ENCODE measurements around the gene CTSW. TPM values are rescaled to one million over a fixed set of nuclear protein-coding genes. Genes with fewer than 3 reads are reported as not detected.

Gene CTSW
- total and polyA plus RNA-seq, 2 donors (not counting 1 experiment from before 2014, with no cell fraction given) = 0.84 to 4.6 TPM

- Mint-ChIP-seq H3K27ac (no peak overlapping the region), H3K27me3 (peaks cover 5% of the 10 kb centered on the region), H3K9me3 (ENCODE audit: insufficient read depth) (no peaks in the 10 kb centered on the region), H3K4me3 (peak overlapping the region; percentile 49), H3K4me1 (peaks cover 29% of the 10 kb centered on the region)
- no peaks in the 10 kb centered on the region for H3K27me3 ChIP-seq (replicated peaks in 1 of 4; ENCODE audit: control extremely low read depth in 1 of 4, control insufficient read depth in 3 of 4, insufficient read depth in 4 of 4, low read length in 3 of 4)
- H3K4me2 ChIP-seq (replicated peaks; ENCODE audit: low read depth, low read length, poor library complexity, severe bottlenecking) = peak overlapping the region; percentile 91
- H2AFZ ChIP-seq (ENCODE audit: insufficient read depth, low read depth, low read length, poor library complexity, severe bottlenecking) = no peak overlapping the region
- no peak overlapping the region for H3K27ac ChIP-seq (ENCODE audit: low read length in 2 of 2)
- no peak for DNase-seq
- H3K79me2 ChIP-seq (ENCODE audit: control insufficient read depth, insufficient read depth, low read length) = no peaks in the 10 kb centered on the region
- no peak for TF ChIP-seq EZH2 (IDR thresholded peaks at IDR 0.05; ENCODE audit: borderline replicate concordance, insufficient read depth, low read depth, low read length, poor library complexity, severe bottlenecking)
- H3K4me1 ChIP-seq (ENCODE audit: control insufficient read depth in 2 of 2, insufficient read depth in 2 of 2, low read length in 2 of 2) = peaks cover 10 to 29% of the 10 kb centered on the region in 2 donors
- CTCF ChIA-PET = interaction anchor here (6.7 to 7.0 kb wide), 2 partner anchors 12 to 16 kb away, joined by 65 to 71 read pairs; partner anchors contain the start of genes CCDC85B, CFL1, FIBP and MUS81
- 88% methylated on average over 26 of the region's 26 CpGs for WGBS (ENCODE audit: insufficient coverage)
- no peak for ATAC-seq (ENCODE audit: low read depth)
- POLR2A ChIA-PET = interaction anchor here (2.3 to 3.6 kb wide), 2 partner anchors 11 to 16 kb away, joined by 20 to 24 read pairs; partner anchors contain the start of genes FIBP and MUS81
- intact Hi-C loops (cut with micrococcal nuclease) = loop anchor here (2.0 to 5.0 kb wide), 3 partner anchors 13 to 180 kb away; partner anchors contain the start of genes CFL1, FIBP and SF3B2
- H3K9me3 ChIP-seq (ENCODE audit: control extremely low read depth in 1 of 3, control insufficient read depth in 2 of 3, insufficient read depth in 1 of 3, low read length in 2 of 3) = no peaks in the 10 kb centered on the region
- no peaks in the 10 kb centered on the region for H4K20me1 ChIP-seq (ENCODE audit: control insufficient read depth, insufficient read depth, low read length, poor library complexity, severe bottlenecking)
- peaks cover 0 to 2% of the 10 kb centered on the region in 2 experiments for H3K36me3 ChIP-seq (replicated peaks in 1 of 2; ENCODE audit: control extremely low read depth in 1 of 2, control insufficient read depth in 1 of 2, extremely low read depth in 1 of 2, insufficient read depth in 2 of 2, low read length in 1 of 2)
- H3K4me3 ChIP-seq (ENCODE audit: control extremely low read depth in 1 of 5, extremely low read depth in 1 of 5, insufficient read depth in 1 of 5, low read depth in 2 of 5, low read length in 4 of 5) = no peak overlapping the region
- no peak overlapping the region for H3K9ac ChIP-seq (ENCODE audit: low read length)
Measured at GRCh38 chr11:65871811-65872548, 7.7 kb upstream of the CTSW start.

GRCh38 chr11:65872586-65873317 lies 6.9 kb upstream of the CTSW start, which contains the start of gene EFEMP2:
Gene EFEMP2 (minus strand): TSS chr11:65872800. CDS start chr11:65872354, 446 bp downstream.
- H2AFZ ChIP-seq (ENCODE audit: insufficient read depth, low read depth, low read length, poor library complexity, severe bottlenecking) = peak within 1 kb of the TSS; percentile 85

More at GRCh38 chr11:65872586-65873317, 6.9 kb upstream of the CTSW start, which contains the start of gene EFEMP2:
- DNase-seq (no peak), ATAC-seq (ENCODE audit: low read depth) (no peak)
- Mint-ChIP-seq H3K9me3 (ENCODE audit: insufficient read depth) (no peaks in the 10 kb centered on the region), H3K4me1 (peaks cover 26% of the 10 kb centered on the region), H3K27me3 (peaks cover 5% of the 10 kb centered on the region), H3K27ac (peak within 1 kb of the TSS; percentile 91), H3K4me3 (peak within 1 kb of the TSS; percentile 92)
- no peak for TF ChIP-seq EZH2 (IDR thresholded peaks at IDR 0.05; ENCODE audit: borderline replicate concordance, insufficient read depth, low read depth, low read length, poor library complexity, severe bottlenecking)
- TF ChIP-seq CTCF (IDR thresholded peaks at IDR 0.05) = no peak
- Histone ChIP-seq H3K36me3 (replicated peaks in 1 of 2; ENCODE audit: control extremely low read depth in 1 of 2, control insufficient read depth in 1 of 2, extremely low read depth in 1 of 2, insufficient read depth in 2 of 2, low read length in 1 of 2) (no peaks in the 10 kb centered on the region), H3K79me2 (ENCODE audit: control insufficient read depth, insufficient read depth, low read length) (no peaks in the 10 kb centered on the region), H3K27me3 (replicated peaks in 1 of 4; ENCODE audit: control extremely low read depth in 1 of 4, control insufficient read depth in 3 of 4, insufficient read depth in 4 of 4, low read length in 3 of 4) (no peaks in the 10 kb centered on the region), H3K4me3 (ENCODE audit: control extremely low read depth in 1 of 5, extremely low read depth in 1 of 5, insufficient read depth in 1 of 5, low read depth in 2 of 5, low read length in 4 of 5) (peak within 1 kb of the TSS; percentile 52 to 79 (median 63)), H3K4me1 (ENCODE audit: control insufficient read depth in 2 of 2, insufficient read depth in 2 of 2, low read length in 2 of 2) (peaks cover 10 to 29% of the 10 kb centered on the region in 2 donors), H3K9ac (ENCODE audit: low read length) (peak within 1 kb of the TSS; percentile 70), H3K9me3 (ENCODE audit: control extremely low read depth in 1 of 3, control insufficient read depth in 2 of 3, insufficient read depth in 1 of 3, low read length in 2 of 3) (no peaks in the 10 kb centered on the region), H3K4me2 (replicated peaks; ENCODE audit: low read depth, low read length, poor library complexity, severe bottlenecking) (peak within 1 kb of the TSS; percentile 91), H3K27ac (ENCODE audit: low read length in 2 of 2) (peak within 1 kb of the TSS; percentile 81 to 91), H4K20me1 (ENCODE audit: control insufficient read depth, insufficient read depth, low read length, poor library complexity, severe bottlenecking) (no peaks in the 10 kb centered on the region)
- intact Hi-C loops (cut with micrococcal nuclease) = loop anchor here (2.0 to 5.0 kb wide), 3 partner anchors 14 to 180 kb away; partner anchors contain the start of genes CFL1, FIBP and SF3B2
- POLR2A ChIA-PET = interaction anchor here (0.6 to 2.3 kb wide), 4 partner anchors 12 to 29 kb away, joined by 4 to 24 read pairs (median 18); partner anchors contain the start of genes CFL1, FIBP and MUS81
- CTCF ChIA-PET = interaction anchor here (0.7 to 7.0 kb wide), 5 partner anchors 10 to 21 kb away, joined by 3 to 71 read pairs (median 65); partner anchors contain the start of genes CCDC85B, CFL1, FIBP and MUS81
- 6% methylated on average over 67 of the region's 69 CpGs for WGBS (ENCODE audit: insufficient coverage)

Measured in B cell (primary cell).